Hepatocyte (in vitro differentiated cells): Measurements from ENCODE around the gene ERMAP. TPM values are rescaled to one million over a fixed set of nuclear protein-coding genes. Genes with fewer than 3 reads are reported as not detected.
A peak's percentile ranks its signal among the peaks of the same experiment; 100 is the strongest.
"Not testable (repeated sequence)": the region's sequence is repeated elsewhere in the genome, so short reads cannot be mapped to it uniquely, and the experiment has no call there.

ENCODE experiments used
- DNase-seq: peaks from one replicate; pipeline ENCODE4 v3.0.0-alpha.2; 2016; ENCODE audit warnings: low spot score
- H2AFZ ChIP-seq: fragments of 200-600 bp; sonication (generic); 2 replicates; pipeline ENCODE4 v1.6.0; 2016; ENCODE audit warnings: antibody characterized with exemption, mild to moderate bottlenecking
- H3K27ac ChIP-seq: fragments of 200-600 bp; sonication (generic); 2 replicates; pipeline ENCODE4 v1.5.1; 2016; ENCODE audit warnings: mild to moderate bottlenecking
- H3K27me3 ChIP-seq: fragments of 200-600 bp; sonication (generic); 2 replicates; pipeline ENCODE4 v1.6.1; 2016
- H3K36me3 ChIP-seq: fragments of 200-600 bp; sonication (generic); replicated peaks from 2 replicates; pipeline ENCODE4 v1.5.1; 2016; ENCODE audit warnings: low read depth; ENCODE audit not compliant: insufficient read depth
- H3K4me1 ChIP-seq: fragments of 200-600 bp; sonication (generic); 2 replicates; pipeline ENCODE4 v1.5.1; 2016; ENCODE audit warnings: mild to moderate bottlenecking, moderate library complexity; ENCODE audit not compliant: insufficient read depth
- H3K4me2 ChIP-seq: fragments of 200-600 bp; sonication (generic); 2 replicates; pipeline ENCODE4 v1.6.0; 2016
- H3K4me3 ChIP-seq: fragments of 200-600 bp; sonication (generic); 2 replicates; pipeline ENCODE4 v1.5.1; 2016; ENCODE audit warnings: mild to moderate bottlenecking
- H3K79me2 ChIP-seq: fragments of 200-600 bp; sonication (generic); 2 replicates; pipeline ENCODE4 v1.6.0; 2017; ENCODE audit warnings: mild to moderate bottlenecking
- H3K9me2 ChIP-seq: fragments of 200-600 bp; sonication (generic); replicated peaks from 2 replicates; pipeline ENCODE4 v1.6.0; 2017; ENCODE audit warnings: mild to moderate bottlenecking; ENCODE audit not compliant: insufficient read depth
- H3K9me3 ChIP-seq: fragments of 200-600 bp; sonication (generic); 2 replicates; pipeline ENCODE4 v1.5.1; 2016; ENCODE audit warnings: low read depth, mild to moderate bottlenecking
- H4K20me1 ChIP-seq: fragments of 200-600 bp; sonication (generic); 2 replicates; pipeline ENCODE4 v1.6.0; 2016; ENCODE audit warnings: mild to moderate bottlenecking; ENCODE audit not compliant: insufficient read depth, poor library complexity, severe bottlenecking
- CTCF ChIP-seq: fragments of 200-600 bp; sonication (generic); IDR thresholded peaks from 2 replicates; pipeline ENCODE4 v1.5.1; 2016; ENCODE audit warnings: antibody characterized with exemption, mild to moderate bottlenecking; ENCODE audit not compliant: poor library complexity
- EZH2 ChIP-seq: fragments of 200-600 bp; sonication (generic); IDR thresholded peaks from 2 replicates; pipeline ENCODE4 v1.6.1; 2016; ENCODE audit warnings: antibody characterized with exemption, mild to moderate bottlenecking, borderline replicate concordance
- EZH2phosphoT487 ChIP-seq: fragments of 200-600 bp; sonication (generic); IDR thresholded peaks from one replicate; pipeline ENCODE4 v1.6.1; 2018; ENCODE audit warnings: antibody characterized with exemption, mild to moderate bottlenecking, low read depth, moderate library complexity; ENCODE audit not compliant: unreplicated experiment, severe bottlenecking
- WGBS: methylation state at CpG from one replicate; pipeline ENCODE4 v1.1.6; 2016; ENCODE audit warnings: low lambda C conversion rate; ENCODE audit errors: missing lambda C conversion rate; 5-methylcytosine and 5-hydroxymethylcytosine counted together
- polyA plus RNA-seq: library from polyadenylated mRNA; unstranded; fragments of >200 nt; fragmentation: Nextera tagmentation; extraction: Ambion mirVana; gene quantifications from 2 replicates; pipeline ENCODE4 v1.2.1, GENCODE V29; 2016
- total RNA-seq: library from RNA; depleted of rRNA; stranded (reverse); fragments of >200 nt; gene quantifications from 2 replicates; pipeline ENCODE4 v1.2.3, GENCODE V29; 2014

Gene ERMAP
- total and polyA plus RNA-seq, 2 experiments from 2014 or later = 6.2 to 20.4 TPM

- DNase-seq = no peak
- no peak overlapping the region for H3K4me2 ChIP-seq
- H3K27me3 ChIP-seq = no peaks in the 10 kb centered on the region
- H2AFZ ChIP-seq = no peak overlapping the region
- H3K4me3 ChIP-seq = no peak overlapping the region
- H3K9me3 ChIP-seq = no peaks in the 10 kb centered on the region
- H3K27ac ChIP-seq = no peak overlapping the region
- H3K4me1 ChIP-seq = no peaks in the 10 kb centered on the region
- TF ChIP-seq EZH2 (no peak), CTCF (no peak)
- H3K9me2 ChIP-seq = no peaks in the 10 kb centered on the region
- H3K36me3 ChIP-seq = no peaks in the 10 kb centered on the region
- H3K79me2 ChIP-seq = no peaks in the 10 kb centered on the region
- no peaks in the 10 kb centered on the region for H4K20me1 ChIP-seq
Measured at GRCh38 chr1:42807056-42807668, 9.8 kb upstream of the ERMAP start.

DNA sequence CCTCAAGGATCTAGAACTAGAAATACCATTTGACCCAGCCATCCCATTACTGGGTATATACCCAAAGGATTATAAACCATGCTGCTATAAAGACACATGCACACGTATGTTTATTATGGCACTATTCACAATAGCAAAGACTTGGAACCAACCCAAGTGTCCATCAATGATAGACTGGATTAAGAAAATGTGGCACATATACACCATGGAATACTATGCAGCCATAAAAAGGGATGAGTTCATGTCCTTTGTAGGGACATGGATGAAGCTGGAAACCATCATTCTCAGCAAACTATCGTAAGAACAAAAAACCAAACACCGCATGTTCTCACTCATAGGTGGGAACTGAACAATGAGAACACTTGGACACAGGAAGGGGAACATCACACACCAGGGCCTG lies 2.1 kb upstream of the ERMAP start:
- not testable (repeated sequence) for H3K27me3 ChIP-seq, H3K4me1 ChIP-seq, H3K9me2 ChIP-seq, H3K27ac ChIP-seq, H4K20me1 ChIP-seq, H3K4me2 ChIP-seq, H3K4me3 ChIP-seq, H2AFZ ChIP-seq, H3K9me3 ChIP-seq, DNase-seq, H3K36me3 ChIP-seq
- 93% methylated on average over 3 of the region's 3 CpGs for WGBS
- H3K79me2 ChIP-seq = peaks cover 24% of the 10 kb centered on the region

DNA sequence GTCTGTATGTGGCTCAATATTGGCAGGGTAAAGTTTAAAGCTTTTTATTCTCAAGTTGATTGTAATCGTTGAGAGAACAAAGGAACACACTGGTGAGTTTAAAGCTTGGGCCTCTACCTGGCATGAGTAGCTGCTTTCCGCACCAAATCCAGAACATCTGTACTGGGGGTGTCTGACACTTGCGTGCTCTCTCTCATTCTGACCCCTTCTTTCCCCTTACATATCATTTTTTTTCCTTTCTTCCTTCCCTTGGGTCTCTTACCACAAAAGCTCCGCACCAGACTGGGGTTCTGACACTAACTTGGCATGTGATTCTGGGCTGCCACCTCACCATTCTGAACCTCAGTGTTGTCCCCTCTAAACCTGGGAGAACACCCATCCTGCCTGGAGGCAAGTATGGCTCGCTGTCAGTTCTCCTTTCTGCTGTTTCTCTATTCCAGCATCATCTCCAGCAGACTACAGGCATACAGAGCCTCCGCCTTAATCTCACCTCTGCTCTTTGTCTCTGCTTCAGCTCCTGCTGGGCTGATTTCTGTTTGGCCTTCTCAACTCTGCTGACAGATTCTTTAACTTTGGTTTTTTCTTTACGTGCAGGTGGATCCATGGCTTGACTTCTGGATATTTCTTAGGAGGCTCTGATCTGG lies 859 bp upstream of the ERMAP start:
- TF ChIP-seq CTCF (no peak), EZH2phosphoT487 (no peak), EZH2 (no peak)
- H3K27me3 ChIP-seq = no peaks in the 10 kb centered on the region
- peak overlapping the region; percentile 100 for H3K27ac ChIP-seq
- H4K20me1 ChIP-seq = no peaks in the 10 kb centered on the region
- peaks cover 8% of the 10 kb centered on the region for H3K4me1 ChIP-seq
- no peaks in the 10 kb centered on the region for H3K9me3 ChIP-seq
- H3K79me2 ChIP-seq = peaks cover 30% of the 10 kb centered on the region
- no peaks in the 10 kb centered on the region for H3K36me3 ChIP-seq
- H3K4me2 ChIP-seq = peak overlapping the region; percentile 91
- peak; percentile 20 for DNase-seq
- WGBS = 43% methylated on average over 7 of the region's 7 CpGs
- H3K9me2 ChIP-seq = no peaks in the 10 kb centered on the region
- peak overlapping the region; percentile 65 for H2AFZ ChIP-seq
- peak overlapping the region; percentile 71 for H3K4me3 ChIP-seq

DNA sequence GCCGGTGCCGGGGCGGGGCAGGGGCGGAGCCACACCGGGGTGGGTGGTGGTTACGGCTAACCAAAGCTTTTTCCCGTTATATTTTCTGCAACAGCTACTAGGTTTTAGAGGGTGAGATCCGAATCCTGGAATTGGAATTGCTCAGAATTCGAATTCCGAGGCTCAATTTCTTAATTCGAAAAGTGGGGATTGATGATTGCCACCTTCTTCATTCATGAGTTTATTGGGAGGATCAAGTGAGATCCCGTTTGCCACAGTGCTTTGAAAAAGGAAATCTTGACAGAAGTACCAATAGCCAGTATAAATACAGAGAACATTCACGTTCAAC lies 482 bp downstream of the ERMAP start:
- DNase-seq = no peak
- peak overlapping the region; percentile 78 for H3K4me2 ChIP-seq
- 6% methylated on average over 12 of the region's 13 CpGs for WGBS

More for the DNA sequence above, 482 bp downstream of the ERMAP start:
- Histone ChIP-seq H3K36me3 (no peaks in the 10 kb centered on the region), H3K27ac (no peak overlapping the region), H3K9me2 (no peaks in the 10 kb centered on the region), H3K79me2 (peaks cover 30% of the 10 kb centered on the region), H4K20me1 (no peaks in the 10 kb centered on the region), H3K9me3 (no peaks in the 10 kb centered on the region), H2AFZ (peak overlapping the region; percentile 34), H3K4me3 (peak overlapping the region; percentile 45), H3K4me1 (peaks cover 8% of the 10 kb centered on the region), H3K27me3 (no peaks in the 10 kb centered on the region)
- no peak for TF ChIP-seq CTCF
- TF ChIP-seq EZH2 = no peak
- no peak for TF ChIP-seq EZH2phosphoT487
